NCI-H2171 (cell line): ENCODE measurements around the gene CENPF.
A peak's percentile ranks its signal among the peaks of the same experiment; 100 is the strongest.

Experiments used
- DNase-seq: peaks from one replicate; lab custom pipeline; 2025; lab: John Stamatoyannopoulos, UW

Gene CENPF

DNA sequence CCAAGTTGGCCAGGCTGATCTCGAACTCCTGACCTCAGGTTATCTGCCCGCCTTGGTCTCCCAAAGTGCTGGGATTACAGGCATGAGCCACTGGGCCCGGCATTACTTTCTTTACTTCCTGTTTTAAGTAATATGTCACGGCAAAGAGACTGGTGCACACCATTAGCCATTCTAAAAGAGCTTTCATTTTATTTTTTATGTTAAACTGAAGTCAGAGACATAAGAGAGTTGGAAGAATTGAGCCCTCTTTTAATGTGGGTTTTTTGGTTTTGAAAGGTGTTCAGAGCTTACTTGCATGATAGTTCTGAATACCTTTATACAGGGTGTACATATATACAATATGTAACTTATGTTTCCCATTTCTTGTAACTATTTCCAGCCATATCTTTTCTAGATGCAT lies 14.3 kb downstream of the CENPF start:
- DNase-seq = no peak

DNA sequence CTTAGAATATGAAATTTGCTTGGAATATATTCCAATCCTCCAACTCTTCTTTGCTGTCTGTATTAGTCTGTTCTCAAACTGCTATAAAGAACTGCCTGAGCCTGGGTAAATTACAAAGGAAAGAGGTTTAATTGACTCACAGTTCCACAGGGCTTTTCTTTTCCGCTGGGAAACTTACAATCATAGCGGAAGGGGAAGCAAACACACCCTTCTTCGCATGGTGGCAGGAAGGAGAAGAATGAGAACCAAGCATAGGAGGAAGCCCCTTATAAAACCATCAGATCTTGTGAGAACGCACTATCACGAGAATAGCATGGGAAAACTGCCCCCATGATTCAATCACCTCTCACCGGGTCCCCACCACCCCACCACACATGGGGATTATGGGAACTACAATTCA lies 14.8 kb downstream of the CENPF start:
- DNase-seq = no peak

DNA sequence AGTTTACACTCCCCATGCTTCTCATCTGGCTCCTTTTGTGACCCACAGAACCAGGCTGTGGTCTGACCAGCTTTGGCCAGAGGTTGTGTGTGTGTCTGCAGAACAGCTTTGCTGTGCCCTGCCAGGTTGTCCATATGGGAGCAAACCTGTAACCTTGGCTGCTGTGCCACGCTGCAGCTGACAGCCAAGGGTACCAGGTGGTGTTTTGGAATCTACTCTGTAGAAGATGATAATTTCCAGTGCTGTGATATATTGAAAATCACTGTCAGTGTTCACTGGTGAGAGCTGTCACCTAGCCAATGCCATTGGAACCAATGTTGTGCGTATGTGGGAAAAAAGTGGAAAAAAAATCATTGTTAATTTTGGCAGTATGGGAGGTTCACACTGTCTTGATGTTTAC lies 18.2 kb downstream of the CENPF start:
- no peak for DNase-seq

DNA sequence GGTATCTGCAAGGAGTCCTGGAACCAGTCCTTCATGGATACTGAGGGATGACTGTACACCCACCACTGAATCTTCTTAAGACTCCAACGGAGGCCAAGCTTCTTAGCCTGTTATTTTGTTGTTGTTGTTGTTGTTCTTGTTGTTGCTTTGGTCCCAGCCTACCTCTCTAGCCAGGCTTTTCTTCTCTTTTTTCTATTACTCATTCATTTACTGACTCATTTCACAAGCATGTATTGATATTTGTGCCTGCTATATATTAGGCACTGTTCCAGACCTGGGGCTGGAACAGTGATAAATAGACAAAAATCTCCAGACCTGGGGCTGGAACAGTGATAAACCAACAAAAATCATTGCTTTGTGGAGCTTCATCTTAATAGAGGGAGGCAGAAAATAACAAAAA lies 20.4 kb downstream of the CENPF start:
- no peak for DNase-seq

DNA sequence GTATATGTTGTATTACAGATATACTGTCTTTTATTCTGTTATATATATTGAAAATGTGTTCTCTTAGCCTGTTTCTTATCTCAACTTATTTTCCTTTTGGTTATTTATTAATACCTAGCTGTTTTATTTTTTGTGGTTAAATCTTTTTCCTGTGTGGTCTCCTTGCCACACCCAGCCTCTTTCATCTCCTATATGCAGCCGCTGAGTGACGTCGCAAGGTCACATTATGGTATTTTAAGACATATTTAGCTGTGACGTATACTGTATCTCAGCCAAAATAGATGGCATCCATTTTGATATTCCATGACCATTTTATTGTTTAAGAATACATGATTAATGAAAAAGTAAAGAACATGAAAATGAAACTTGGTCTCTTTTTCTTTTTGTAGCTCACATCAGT lies 29.1 kb downstream of the CENPF start:
- no peak for DNase-seq

DNA sequence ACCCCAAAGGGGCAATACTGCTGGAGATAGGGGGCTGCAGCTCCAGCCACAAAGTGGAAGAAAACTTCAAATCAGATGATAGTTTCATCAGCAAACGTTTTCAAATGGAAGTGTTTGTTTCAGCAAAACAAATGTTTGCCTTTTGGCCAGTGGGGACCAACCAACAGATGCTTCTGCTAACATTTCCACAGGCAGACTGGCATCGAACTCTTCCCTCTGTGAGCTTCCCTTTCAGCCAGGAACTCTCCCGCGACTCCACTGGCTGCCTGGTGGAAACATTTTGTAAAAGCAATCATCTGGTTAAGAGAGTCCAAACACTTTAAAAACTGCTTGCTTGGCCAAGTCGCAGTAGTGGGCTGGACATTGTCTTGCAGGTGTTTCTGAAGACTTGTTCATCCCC lies 30.7 kb downstream of the CENPF start:
- no peak for DNase-seq

DNA sequence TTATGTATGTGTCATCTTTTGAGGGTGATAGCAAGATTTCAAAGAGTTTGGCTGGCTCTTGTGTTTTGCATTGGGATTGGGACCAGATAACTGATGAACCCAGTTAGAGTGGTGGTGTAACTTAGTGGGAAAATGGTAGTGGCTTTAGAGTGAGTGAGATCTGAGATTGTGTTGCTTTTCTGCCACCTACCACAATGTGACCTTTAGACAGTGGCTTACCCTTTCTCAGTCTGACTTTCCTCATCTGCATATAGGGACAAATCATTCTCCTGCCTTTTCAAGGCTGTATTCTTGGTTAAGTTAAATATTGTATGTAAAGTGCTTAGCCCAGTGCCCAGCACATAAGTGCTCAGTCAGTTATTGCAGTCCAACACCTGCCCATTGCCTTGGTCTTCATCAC lies 31.3 kb downstream of the CENPF start:
- no peak for DNase-seq

DNA sequence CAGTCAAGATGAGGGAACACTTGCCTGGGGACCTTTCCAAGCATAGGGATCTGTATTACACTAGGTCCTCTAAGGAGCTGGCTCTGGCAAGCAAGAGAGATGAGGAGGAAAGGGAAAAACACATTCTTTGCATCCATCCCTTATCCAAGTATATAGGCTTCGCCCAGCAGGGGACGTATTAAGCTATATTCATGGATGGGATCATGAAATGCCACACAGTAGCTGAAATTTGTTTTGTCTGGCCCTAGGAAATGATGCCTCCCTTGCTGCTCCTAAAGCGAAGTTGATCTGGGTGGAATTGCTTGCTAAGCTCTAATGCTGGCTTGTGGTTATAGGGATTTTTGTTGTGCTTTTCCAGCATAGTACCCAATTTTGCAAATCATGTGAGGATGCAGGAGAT lies 32.1 kb downstream of the CENPF start:
- DNase-seq = no peak

DNA sequence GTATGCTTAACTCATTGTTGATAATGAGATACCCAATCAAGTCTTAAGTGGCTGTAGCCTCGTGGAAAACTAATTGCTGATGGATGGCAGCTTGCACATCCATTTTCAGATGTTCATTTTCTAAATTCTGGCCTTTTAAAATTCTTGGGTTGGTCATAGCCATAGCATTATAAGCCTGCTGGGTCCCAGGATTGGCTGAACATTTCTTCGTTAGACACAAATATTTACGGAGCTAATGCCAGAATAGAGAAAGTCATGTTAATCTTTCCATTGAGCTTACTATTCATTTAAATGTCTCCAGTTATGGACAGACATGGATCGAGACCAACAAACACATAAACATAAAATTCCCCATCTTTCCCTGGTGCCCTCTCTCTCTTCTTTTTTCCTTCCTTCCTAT lies 32.5 kb downstream of the CENPF start:
- DNase-seq = no peak

DNA sequence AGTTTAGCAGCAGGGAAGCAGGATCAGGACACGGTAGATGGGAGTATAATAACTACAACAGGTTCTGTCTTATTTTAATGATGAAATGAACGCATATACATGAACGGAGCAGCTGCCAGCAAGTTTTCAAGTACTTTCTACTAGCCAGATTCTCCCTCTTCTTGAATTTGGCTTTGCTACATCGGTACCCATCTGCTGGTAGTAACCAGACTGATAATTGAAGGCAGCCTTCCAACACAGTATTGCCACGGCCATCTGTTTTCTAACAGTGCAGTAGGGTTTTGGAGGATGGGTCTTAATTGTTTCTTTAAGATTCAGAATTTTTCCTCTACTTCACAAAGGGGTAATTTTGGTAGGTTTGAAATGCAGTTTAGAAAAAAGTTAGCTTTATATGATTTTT lies 33.4 kb downstream of the CENPF start:
- peak; percentile 78 for DNase-seq

DNA sequence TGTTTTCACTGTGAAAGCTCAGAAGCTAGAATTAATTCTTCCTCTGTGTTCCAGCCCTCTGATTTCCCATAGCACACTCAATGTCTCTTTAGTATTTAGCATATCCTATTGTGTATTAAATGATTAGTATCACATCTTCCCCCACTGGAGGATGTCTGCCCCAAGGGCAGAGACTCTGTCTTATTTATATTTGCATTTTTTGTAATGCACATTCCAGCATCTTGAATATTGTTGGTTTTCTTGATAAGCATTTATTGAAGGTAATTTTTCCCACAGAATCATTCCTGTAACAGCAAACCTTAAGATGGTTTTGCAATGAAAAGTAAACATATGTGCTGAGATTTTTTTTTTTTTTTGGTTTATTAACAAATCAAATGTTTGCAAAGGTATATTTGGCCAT lies 34.1 kb downstream of the CENPF start:
- DNase-seq = no peak

DNA sequence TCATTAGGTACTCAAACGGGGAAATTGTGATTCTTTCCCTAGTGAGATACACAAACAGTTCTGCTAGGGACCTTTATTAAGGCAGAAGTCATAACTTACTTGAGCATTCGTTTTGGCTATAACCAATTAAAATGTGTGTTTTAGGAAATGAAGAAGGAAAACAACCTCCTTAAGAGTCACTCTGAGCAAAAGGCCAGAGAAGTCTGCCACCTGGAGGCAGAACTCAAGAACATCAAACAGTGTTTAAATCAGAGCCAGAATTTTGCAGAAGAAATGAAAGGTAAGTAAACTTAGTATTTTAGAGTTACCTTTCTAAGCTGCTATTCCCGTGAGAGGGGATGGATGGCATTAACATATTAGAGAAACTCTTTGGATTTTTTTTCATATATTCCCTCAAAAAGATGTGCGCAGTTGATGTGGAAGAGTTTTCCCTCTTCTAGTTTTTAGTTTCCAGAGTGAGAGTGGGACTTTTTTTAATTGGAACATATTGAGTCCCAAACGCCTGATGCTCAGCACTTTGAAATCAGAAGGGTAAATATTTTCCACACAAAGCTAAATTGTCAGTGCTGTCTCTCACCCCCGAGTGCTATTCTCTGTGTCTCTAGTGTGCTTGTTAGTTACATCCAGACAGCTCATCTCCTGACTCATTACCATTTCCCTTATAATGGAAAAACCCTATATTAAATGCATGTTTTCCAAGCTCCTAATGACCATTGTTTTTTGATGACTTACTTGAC lies 34.9 kb downstream of the CENPF start:
- no peak for DNase-seq

DNA sequence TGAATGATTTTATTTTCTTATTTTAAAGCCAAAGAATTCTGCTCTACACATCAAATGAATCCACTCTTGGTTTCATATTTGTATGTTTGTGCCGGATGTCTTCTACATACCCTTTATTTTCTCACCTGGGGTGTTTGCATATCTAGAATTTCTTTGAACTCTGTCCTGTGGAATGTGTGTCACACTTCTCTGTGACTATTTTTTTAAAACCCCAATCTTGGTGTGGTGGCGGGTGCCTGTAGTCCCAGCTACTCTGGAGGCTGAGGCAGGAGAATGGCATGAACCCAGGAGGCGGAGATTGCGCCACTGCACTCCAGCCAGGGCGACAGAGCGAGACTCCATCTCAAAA lies 35.4 kb downstream of the CENPF start:
- no peak for DNase-seq

DNA sequence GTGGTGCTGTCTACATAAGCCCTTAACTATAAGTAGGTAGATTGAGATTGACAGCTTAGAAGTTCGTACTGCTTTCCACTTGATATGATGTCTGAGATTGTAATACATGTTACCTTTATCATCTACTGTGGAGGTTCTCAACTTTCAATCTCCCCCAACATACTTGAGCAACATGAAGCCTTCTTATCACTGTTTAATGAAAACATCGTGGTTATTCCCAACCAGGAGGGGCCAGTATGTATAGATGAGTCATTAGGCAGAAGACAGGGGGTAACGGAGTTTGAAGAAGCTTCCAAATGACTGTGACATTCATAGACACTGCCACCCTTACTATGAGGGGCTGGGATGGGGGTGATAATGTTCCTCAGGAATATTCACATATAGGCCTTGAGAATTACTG lies 36.0 kb downstream of the CENPF start:
- DNase-seq = no peak

DNA sequence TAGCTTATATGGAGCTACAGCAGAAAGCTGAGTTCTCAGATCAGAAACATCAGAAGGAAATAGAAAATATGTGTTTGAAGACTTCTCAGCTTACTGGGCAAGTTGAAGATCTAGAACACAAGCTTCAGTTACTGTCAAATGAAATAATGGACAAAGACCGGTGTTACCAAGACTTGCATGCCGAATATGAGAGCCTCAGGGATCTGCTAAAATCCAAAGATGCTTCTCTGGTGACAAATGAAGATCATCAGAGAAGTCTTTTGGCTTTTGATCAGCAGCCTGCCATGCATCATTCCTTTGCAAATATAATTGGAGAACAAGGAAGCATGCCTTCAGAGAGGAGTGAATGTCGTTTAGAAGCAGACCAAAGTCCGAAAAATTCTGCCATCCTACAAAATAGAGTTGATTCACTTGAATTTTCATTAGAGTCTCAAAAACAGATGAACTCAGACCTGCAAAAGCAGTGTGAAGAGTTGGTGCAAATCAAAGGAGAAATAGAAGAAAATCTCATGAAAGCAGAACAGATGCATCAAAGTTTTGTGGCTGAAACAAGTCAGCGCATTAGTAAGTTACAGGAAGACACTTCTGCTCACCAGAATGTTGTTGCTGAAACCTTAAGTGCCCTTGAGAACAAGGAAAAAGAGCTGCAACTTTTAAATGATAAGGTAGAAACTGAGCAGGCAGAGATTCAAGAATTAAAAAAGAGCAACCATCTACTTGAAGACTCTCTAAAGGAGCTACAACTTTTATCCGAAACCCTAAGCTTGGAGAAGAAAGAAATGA lies 37.6 kb downstream of the CENPF start:
- no peak for DNase-seq

DNA sequence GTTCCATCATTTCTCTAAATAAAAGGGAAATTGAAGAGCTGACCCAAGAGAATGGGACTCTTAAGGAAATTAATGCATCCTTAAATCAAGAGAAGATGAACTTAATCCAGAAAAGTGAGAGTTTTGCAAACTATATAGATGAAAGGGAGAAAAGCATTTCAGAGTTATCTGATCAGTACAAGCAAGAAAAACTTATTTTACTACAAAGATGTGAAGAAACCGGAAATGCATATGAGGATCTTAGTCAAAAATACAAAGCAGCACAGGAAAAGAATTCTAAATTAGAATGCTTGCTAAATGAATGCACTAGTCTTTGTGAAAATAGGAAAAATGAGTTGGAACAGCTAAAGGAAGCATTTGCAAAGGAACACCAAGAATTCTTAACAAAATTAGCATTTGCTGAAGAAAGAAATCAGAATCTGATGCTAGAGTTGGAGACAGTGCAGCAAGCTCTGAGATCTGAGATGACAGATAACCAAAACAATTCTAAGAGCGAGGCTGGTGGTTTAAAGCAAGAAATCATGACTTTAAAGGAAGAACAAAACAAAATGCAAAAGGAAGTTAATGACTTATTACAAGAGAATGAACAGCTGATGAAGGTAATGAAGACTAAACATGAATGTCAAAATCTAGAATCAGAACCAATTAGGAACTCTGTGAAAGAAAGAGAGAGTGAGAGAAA lies 38.4 kb downstream of the CENPF start:
- no peak for DNase-seq

DNA sequence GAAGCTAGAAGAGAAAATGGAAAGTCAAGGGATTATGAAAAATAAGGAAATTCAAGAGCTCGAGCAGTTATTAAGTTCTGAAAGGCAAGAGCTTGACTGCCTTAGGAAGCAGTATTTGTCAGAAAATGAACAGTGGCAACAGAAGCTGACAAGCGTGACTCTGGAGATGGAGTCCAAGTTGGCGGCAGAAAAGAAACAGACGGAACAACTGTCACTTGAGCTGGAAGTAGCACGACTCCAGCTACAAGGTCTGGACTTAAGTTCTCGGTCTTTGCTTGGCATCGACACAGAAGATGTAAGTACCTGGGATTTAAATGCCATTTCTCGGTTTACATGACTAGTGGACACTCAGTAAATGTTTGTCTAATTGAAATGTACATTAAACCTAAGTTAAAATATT lies 40.0 kb downstream of the CENPF start:
- DNase-seq = no peak

DNA sequence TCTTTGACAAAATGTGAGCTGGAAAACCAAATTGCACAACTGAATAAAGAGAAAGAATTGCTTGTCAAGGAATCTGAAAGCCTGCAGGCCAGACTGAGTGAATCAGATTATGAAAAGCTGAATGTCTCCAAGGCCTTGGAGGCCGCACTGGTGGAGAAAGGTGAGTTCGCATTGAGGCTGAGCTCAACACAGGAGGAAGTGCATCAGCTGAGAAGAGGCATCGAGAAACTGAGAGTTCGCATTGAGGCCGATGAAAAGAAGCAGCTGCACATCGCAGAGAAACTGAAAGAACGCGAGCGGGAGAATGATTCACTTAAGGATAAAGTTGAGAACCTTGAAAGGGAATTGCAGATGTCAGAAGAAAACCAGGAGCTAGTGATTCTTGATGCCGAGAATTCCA lies 42.7 kb downstream of the CENPF start:
- no peak for DNase-seq

DNA sequence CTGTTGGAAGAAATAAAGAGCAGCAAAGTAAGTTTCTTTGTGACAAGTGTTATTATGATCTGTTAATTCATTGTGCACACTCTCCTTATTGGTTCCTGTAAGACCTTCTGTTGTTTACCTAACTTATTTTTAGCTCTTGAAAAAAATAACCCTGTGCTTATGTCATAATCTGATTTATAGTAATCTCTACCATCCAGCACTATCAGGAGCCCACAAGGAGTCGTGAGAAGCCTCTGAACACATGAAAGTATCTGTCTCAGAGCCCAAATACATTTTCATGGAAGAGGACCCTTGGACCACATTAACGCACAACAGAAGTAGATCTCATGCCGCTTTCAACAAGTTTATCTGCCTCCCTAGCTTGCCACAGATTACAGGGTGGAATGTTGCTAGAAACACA lies 45.8 kb downstream of the CENPF start:
- no peak for DNase-seq

DNA sequence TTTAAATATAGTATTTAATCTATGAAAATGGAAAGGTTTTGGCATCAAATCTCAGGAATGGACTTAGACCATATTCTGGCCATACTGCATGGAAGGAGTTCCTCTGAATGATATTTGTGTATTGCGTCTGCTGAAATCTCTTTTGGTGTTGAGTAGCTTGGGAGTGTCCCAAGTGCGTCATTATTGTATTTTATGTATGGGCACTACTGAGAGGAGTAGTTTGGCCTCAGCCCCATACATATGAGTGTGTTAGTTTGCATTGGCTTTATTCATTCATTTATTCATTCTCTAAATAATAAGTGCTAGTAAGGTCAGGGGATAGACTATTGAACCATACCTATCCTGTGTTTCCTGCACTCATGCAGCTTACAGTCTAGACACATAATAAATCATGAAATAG lies 46.6 kb downstream of the CENPF start:
- no peak for DNase-seq

DNA sequence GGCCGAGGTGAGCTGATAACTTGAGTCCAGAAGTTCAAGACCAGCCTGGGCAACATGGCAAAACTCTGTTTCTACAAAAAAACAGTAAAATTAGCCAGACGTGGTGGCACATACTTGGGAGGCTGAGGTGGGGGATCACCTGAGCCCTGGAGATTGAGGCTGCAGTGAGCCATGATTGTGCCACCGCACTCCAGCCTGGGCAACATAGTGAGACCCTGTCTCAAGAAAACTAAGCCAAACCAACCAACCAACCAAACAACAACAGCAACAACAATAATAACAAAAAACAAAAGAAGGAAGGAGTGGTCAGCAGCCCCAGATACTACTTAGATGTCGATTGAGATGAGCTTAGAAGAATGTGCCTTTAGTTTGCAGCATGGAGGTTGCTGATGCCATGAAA lies 47.7 kb downstream of the CENPF start:
- DNase-seq = no peak

DNA sequence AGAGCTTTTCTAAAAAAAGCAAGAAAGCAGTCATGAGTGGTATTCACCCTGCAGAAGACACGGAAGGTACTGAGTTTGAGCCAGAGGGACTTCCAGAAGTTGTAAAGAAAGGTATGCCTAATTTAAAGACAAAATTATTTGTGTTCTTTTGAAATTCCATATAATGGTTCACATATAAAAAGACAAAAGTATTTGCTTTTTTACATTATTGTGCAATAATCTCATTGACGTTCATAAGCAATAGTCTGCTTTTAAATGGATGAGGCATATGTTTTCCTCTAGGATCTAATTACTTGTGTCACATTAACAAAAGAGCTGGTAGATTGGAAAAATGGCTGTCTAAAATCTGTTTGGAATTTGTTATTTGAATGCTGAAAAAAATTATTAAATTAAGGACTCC lies 54.3 kb downstream of the CENPF start:
- DNase-seq = no peak

DNA sequence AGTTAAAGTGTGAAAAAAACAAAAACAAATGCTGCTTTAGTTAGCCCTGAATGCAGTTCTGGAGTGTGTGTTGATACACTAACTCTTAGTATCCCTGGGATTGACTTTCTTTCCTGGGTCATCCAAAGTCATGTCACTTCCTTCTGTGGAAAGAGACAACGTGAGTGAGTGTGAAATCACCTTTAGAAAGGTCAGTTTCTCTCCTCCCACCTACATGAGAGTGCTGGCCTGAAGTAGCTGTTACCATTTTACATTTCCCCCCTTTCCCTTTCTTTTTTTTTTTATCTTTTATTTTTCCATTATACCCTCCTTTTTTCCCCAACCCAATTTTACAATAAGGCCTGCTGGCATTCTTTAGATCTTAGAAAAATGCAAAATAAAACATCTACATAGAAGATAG lies 55.2 kb downstream of the CENPF start:
- DNase-seq = no peak
